Hematopoietic multipotent progenitor cell (in vitro differentiated cells): ENCODE results near the gene AFAP1L2. TPM values are rescaled to one million over a fixed set of nuclear protein-coding genes. Genes with fewer than 3 reads are reported as not detected.
"Not testable (repeated sequence)": the region's sequence is repeated elsewhere in the genome, so short reads cannot be mapped to it uniquely, and the experiment has no call there.

Source experiments
- DNase-seq, 3 donors: peaks; one replicate each; pipeline ENCODE4 v3.0.0-alpha.2; 2011 to 2015; ENCODE audit warnings: low read depth in 2 of 3, low spot score in 2 of 3
- total RNA-seq: library from RNA; depleted of rRNA; stranded (reverse); fragments of >200 nt; gene quantifications from one replicate; pipeline ENCODE4 v1.2.3, GENCODE V29; 2012

Gene AFAP1L2
- total RNA-seq, 1 donor = 4.0 TPM

DNA sequence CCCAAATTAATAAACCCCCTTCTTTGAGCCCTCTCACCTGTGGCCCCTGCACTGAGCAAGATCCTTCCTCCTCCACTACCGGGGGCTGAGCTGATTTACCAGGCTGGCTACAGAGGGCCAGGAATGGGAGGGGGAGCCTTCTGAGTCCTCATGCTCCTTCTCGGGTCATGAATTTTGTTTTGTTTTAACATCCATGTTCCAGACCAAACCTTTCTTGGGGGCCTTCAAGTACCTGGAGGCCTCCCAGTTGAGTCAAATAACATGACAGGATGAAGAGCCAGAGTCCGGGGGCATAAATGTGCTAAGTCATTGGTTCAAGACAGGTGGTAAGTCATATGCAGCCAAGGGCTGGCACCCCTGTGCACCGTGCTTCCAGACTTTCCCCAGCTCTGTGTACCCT is 39.6 kb downstream of the AFAP1L2 start:
- DNase-seq = no peak

DNA sequence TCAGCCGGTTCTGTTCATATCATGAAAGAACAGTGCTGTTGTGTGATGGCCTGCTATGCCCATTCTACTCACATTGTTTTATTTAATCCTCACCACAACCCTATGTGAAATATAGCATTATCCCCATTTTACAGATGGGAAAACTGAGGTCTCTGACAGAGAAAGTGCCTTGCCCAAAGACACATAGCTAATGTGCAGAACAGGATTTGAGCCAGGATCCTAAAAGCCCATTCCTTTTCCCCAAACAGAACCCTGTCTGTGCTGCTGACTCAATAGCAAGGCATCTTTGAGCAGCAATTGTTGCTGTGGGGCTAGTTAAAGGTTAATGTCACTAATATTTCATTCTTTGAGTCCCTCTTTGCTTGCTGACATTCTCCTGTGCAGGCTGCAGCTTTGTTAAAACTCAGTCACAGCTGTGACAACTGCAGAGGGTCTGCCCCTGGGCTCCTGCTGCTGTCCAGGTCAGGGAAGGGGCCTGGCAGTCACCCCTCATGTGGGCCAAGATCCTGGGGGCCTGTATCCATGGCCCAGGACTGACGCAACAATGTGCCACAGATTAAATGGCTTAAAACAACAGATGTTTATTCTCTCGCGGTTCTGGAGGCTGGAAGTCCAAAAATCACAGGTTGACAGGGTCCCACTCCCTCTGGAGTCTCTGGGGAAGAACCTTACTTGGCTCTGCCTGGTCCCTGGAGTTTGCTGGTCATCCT is 40.4 kb downstream of the AFAP1L2 start:
- DNase-seq = no peak

- DNase-seq = no peak
Observed at GRCh38 chr10:114362826-114363355, 41.4 kb downstream of the AFAP1L2 start.

DNA sequence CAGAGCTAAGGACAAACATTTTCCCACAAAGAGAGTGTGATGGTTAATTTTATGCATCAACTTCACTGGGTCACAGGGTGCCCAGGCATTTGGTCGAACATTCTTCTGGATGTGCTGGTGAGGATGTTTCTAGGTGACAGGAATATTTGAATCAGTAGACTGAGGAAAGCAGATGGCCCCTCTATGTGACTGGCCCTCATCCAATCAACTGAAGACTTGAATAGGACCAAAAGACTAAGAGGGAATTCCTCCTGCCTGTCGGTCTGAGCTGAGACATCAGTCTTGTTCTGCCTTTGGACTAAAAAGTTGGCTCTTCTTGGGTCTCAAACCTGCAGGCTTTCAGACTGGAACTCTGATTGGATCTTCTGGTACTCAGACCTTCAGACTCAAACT is 44.4 kb downstream of the AFAP1L2 start:
- no peak for DNase-seq

GRCh38 chr10:114359041-114359952 is 45.0 kb downstream of the AFAP1L2 start:
- no peak for DNase-seq

DNA sequence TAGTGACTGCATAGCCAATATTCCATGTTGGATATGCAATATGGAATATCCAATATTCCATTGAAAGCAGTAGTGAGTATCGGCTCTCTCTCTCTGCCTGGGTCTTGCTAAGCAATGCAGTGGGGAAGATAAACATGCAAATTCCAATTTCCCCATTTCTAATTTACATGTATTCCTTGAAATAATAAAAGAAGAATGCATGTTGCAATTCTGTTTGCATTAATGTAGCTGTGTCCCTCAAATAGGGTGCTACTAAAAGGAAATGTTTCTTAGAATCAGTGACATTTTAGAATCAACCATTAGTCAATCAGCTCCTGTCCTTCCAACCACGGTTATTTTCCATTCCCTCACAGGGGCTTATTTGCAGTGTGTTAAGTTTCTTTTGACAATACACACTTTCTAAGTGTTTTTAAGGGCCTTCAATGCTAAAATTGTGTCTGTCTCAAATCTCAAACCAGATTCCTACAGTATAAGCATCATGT is 46.7 kb downstream of the AFAP1L2 start:
- DNase-seq = no peak

- no peak for DNase-seq
Observed at GRCh38 chr10:114356751-114357514, 47.4 kb downstream of the AFAP1L2 start.

DNA sequence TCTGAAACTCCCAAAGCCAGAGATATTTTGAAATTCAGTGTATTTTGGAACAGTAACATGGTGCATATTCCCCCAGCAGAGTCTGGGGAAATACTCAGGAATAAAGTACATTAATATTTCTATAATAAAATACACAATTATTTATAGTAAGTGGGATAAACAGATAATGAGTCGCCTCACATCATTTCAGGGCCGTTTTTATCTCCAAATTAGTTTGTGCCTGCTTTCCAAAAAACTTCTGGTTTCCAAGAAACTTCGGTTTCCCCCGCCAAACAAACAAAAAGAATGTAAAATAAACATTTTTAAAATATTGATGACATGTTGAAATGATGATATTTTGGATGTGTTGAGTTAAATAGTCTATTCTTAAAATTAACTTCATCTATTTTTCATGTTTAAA is 48.2 kb downstream of the AFAP1L2 start:
- no peak for DNase-seq

DNA sequence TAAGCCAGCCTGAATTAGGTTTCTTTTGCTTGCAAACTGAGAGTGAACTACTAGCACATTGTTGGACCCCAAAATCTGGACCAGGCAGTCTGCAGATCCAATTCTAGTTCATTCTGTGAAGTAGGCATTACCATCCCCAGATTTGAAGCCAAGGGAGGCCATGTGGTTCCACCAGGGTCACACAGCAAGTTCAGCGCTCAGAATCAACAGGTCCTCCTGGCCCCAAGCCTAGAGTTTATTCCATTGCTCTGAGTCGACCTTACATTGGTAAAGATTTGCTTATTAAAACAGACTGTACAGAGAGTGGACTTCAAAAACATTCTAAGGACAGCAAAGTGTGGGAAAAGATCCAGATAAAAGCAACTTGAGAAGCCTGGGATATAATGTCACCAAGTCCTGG is 50.9 kb downstream of the AFAP1L2 start:
- DNase-seq = no peak

DNA sequence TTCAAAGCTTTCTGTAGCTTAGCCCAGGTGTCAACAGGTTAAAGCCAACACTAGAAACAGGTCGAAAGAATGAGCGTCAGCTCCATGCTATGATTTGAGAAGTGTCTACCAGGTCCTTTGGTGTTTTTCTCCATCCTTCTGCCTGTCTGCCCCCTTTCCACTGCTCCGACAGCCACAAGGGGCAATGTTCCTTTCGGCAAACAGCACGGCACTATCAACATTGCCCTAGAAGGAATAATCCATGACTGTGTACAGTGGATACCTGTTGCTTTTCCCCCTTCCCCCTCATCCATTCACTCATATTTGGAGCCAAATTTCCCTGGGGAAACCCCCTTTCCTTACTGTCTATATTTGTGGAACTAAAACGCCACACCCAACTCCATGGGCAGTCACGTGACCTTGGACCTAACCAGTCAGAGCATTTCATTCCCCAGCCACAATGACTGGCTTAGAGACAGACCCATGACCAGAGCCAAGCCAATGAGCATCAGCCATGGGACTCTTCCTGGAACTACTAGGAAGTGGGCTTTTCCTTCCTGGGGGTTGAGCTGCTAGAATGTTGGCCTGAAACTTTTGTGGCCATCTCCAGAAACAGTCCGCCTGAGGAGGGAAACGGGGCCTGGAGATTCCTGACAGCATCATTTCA is 51.5 kb downstream of the AFAP1L2 start:
- DNase-seq = no peak

GRCh38 chr10:114350751-114351150 is 53.6 kb downstream of the AFAP1L2 start:
- no peak for DNase-seq

GRCh38 chr10:114349522-114350215 is 54.6 kb downstream of the AFAP1L2 start:
- DNase-seq = no peak

DNA sequence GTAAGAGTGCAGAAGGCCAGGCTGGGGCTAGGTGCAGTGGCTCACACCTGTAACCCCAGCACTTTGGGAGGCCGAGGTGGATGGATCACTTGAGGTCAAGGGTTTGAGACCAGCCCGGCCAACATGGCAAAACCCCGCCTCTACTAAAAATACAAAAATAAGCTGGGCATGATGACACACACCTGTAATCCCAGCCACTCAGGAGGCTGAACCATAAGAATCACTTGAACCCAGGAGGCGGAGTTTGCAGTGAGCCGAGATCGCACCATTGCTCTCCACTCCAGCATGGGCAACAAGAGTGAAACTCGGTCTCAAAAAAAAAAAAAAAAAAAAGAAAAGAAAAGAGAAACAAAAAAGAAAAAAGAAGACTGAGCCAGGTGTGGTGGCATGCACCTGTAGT is 55.2 kb downstream of the AFAP1L2 start:
- DNase-seq = not testable (repeated sequence)

DNA sequence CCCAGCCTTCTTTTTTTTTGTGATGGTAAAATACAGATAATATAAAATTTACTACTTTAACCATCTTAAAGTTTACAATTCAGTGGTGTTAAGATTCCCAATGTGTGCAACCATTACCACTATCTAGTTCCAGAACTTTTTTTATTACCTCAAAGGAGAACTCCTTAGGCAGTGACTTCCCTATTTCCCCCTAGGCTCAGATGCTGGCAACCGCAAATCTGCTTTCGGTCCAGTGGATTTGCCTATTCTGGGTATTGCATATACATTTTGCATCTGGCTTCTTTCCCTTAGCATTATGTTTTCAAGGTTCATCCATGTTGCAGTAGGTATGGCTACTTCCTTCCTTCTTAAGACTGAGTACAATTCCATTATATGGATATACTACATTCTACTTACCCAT is 56.5 kb downstream of the AFAP1L2 start:
- DNase-seq = no peak

DNA sequence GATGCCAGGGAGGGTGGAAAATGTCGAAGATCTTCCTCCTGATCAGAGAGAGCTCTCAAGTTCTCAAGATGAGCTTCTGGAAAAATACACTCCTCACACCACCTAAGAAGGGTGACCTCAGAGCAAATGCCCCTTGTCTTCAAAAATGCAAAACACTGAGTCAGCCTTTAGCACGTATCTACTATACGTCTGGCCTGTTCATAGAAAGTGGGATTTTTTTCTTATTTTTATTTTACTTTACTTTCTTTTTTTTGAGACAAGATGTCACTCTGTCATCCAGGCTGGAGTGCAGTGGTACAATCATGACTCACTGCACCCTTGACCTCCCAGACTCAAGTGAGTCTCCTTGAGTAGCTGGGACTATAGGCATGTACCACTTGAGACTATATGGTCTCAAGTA is 57.1 kb downstream of the AFAP1L2 start:
- no peak for DNase-seq

GRCh38 chr10:114346176-114347031 is 57.9 kb downstream of the AFAP1L2 start:
- DNase-seq = no peak

DNA sequence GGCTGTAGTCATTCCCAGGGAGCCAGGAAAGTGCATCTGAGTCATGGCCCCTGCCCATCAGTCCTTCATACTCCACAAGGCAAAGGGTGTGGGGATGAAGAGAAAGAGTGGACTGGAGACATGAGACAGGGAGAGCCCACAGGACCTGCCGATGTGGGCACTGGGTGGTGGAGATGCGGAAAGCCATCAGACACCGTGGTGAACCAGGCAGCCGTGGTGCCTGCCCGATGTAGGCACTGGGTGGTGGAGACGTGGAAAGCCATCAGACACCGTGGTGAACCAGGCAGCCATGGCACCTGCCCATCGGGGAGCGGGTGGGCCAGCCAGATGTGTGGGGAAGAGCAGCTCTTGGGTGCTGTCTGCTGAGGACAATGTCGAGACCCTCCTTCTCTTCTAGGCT is 58.6 kb downstream of the AFAP1L2 start:
- DNase-seq = no peak

DNA sequence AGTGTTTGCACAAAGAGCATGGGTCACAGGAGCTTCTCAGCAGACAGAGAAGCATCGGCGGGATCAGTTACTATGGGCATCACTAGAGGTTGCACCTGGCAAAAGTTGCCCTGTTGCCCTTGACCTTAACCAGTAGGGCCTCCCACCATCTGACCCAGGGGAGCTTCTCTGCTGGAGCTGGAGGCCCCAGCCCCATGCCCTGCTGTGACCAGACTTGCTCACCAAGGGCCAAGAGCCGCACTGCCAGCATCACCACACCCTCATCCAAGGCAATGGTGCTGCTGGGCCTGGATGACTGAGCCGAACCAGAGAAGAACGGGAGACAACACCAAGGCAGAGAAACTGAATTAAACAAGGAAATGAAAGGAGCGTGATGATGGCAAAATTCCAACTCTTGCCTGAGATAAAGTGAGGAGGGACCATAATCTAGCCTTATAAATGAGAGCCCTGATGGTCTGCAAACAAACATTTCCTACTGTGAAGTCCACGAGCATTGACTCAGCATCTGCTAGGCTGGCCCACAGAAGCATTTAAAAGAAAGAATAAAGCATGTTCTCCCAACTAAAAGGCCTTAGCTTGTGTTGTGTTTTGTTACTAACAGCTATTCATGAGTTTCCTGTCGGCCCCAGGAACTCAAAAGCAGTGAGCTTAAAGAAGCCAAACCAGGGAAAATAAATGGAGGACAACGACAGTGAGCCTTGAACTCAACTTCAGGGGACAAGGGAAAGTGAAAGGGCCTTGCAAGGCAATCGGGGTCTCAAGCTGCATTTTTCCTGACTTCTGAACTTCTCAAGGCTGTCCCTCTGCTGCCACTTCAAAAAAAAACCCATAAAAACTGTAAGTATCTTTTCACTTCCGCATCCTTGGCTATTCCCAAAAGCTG is 60.4 kb downstream of the AFAP1L2 start:
- DNase-seq = no peak
